WTC11 (cell line): ENCODE data around the gene MLC1. TPM values are rescaled to one million over a fixed set of nuclear protein-coding genes. Genes with fewer than 3 reads are reported as not detected.

Experiments used
- ATAC-seq: fragments of 200-7000 bp; cut with Tn5 transposase; 2 replicates; pipeline ENCODE4 v1.10.0; 2021; ENCODE audit warnings: mild to moderate bottlenecking, moderate library complexity
- CTCF ChIA-PET: fragments of 300-600 bp; sonication (Branson Sonifier 250); formaldehyde crosslinking; loops from one replicate; lab custom pipeline; 2021; ENCODE audit warnings: antibody characterized with exemption; lab: Charles Lee
- POLR2A ChIA-PET: fragments of 350-600 bp; sonication (Branson Sonifier 250); formaldehyde crosslinking; loops from one replicate; lab custom pipeline; 2021; ENCODE audit warnings: antibody characterized with exemption; lab: Charles Lee
- DNase-seq: peaks from one replicate; pipeline ENCODE4 v3.0.0; 2021; ENCODE audit warnings: low spot score
- H3K27ac Mint-ChIP-seq: 2 replicates; pipeline ENCODE4 v1.8.0; 2021; ENCODE audit warnings: mixed read lengths
- H3K27me3 Mint-ChIP-seq: 2 replicates; pipeline ENCODE4 v1.8.0; 2021; ENCODE audit warnings: low read depth, mild to moderate bottlenecking, moderate library complexity, mixed read lengths
- H3K36me3 Mint-ChIP-seq: 2 replicates; pipeline ENCODE4 v1.8.0; 2021; ENCODE audit warnings: mixed read lengths
- H3K4me1 Mint-ChIP-seq: 2 replicates; pipeline ENCODE4 v1.8.0; 2022; ENCODE audit warnings: mixed read lengths
- H3K4me3 Mint-ChIP-seq: 2 replicates; pipeline ENCODE4 v1.8.0; 2021; ENCODE audit warnings: mild to moderate bottlenecking, moderate library complexity, mixed read lengths
- H3K9me3 Mint-ChIP-seq: 2 replicates; pipeline ENCODE4 v1.8.0; 2021; ENCODE audit warnings: mixed read lengths
- AFF4 ChIP-seq: sonication (generic); formaldehyde crosslinking; IDR thresholded peaks from 2 replicates; pipeline ENCODE4 v1.8.1; 2023; ENCODE audit warnings: mild to moderate bottlenecking, missing genetic modification reagents, borderline replicate concordance
- CTCF ChIP-seq: fragments of 200-600 bp; IDR thresholded peaks from 2 replicates; pipeline ENCODE4 v1.8.0; 2022; ENCODE audit warnings: antibody characterized with exemption
- E2F1 ChIP-seq: sonication (generic); formaldehyde crosslinking; IDR thresholded peaks from 2 replicates; pipeline ENCODE4 v1.8.0; 2022; ENCODE audit warnings: mild to moderate bottlenecking, missing genetic modification reagents
- E2F4 ChIP-seq: sonication (generic); formaldehyde crosslinking; IDR thresholded peaks from 2 replicates; pipeline ENCODE4 v1.8.1; 2022; ENCODE audit warnings: low read depth, mild to moderate bottlenecking, moderate library complexity, missing genetic modification reagents, borderline replicate concordance
- ETV6 ChIP-seq: sonication (generic); formaldehyde crosslinking; IDR thresholded peaks from 2 replicates; pipeline ENCODE4 v1.8.1; 2022; ENCODE audit warnings: mild to moderate bottlenecking, missing genetic modification reagents
- FOXP1 ChIP-seq: sonication (generic); formaldehyde crosslinking; IDR thresholded peaks from 2 replicates; pipeline ENCODE4 v1.8.0; 2022; ENCODE audit warnings: missing genetic modification reagents, mild to moderate bottlenecking, moderate library complexity, borderline replicate concordance
- GABPB1 ChIP-seq: sonication (generic); formaldehyde crosslinking; IDR thresholded peaks from 2 replicates; pipeline ENCODE4 v1.8.1; 2023; ENCODE audit warnings: mild to moderate bottlenecking, missing genetic modification reagents
- GRHL2 ChIP-seq: fragments of 250-450 bp; sonication (Bioruptor Pico); IDR thresholded peaks from 2 replicates; pipeline ENCODE4 v1.8.0; 2022; ENCODE audit warnings: mild to moderate bottlenecking, moderate library complexity; ENCODE audit not compliant: insufficient replicate concordance, severe bottlenecking
- MXD4 ChIP-seq: fragments of 250-450 bp; sonication (Bioruptor Pico); IDR thresholded peaks from 2 replicates; pipeline ENCODE4 v1.8.0; 2021; ENCODE audit warnings: mild to moderate bottlenecking, moderate library complexity, borderline replicate concordance
- MYBL2 ChIP-seq: sonication (generic); formaldehyde crosslinking; IDR thresholded peaks from 2 replicates; pipeline ENCODE4 v1.8.1; 2023; ENCODE audit warnings: mild to moderate bottlenecking, moderate library complexity, missing genetic modification reagents
- NFE2L1 ChIP-seq: sonication (generic); formaldehyde crosslinking; IDR thresholded peaks from 2 replicates; pipeline ENCODE4 v1.8.1; 2023; ENCODE audit warnings: missing genetic modification reagents
- NR1H2 ChIP-seq: sonication (generic); formaldehyde crosslinking; IDR thresholded peaks from 2 replicates; pipeline ENCODE4 v1.9.0; 2021; ENCODE audit warnings: mild to moderate bottlenecking, moderate library complexity, missing genetic modification reagents
- RORB ChIP-seq: fragments of 250-450 bp; sonication (Bioruptor Pico); IDR thresholded peaks from 2 replicates; pipeline ENCODE4 v1.9.0; 2021; ENCODE audit warnings: mild to moderate bottlenecking
- SMAD3 ChIP-seq: sonication (generic); formaldehyde crosslinking; IDR thresholded peaks from 2 replicates; pipeline ENCODE4 v1.8.0; 2022; ENCODE audit warnings: missing genetic modification reagents, mild to moderate bottlenecking, borderline replicate concordance
- TEAD1 ChIP-seq: sonication (generic); formaldehyde crosslinking; IDR thresholded peaks from 2 replicates; pipeline ENCODE4 v1.8.0; 2022; ENCODE audit warnings: mild to moderate bottlenecking, missing genetic modification reagents
- USF1 ChIP-seq: sonication (generic); formaldehyde crosslinking; IDR thresholded peaks from 2 replicates; pipeline ENCODE4 v1.8.0; 2022; ENCODE audit warnings: mild to moderate bottlenecking, missing genetic modification reagents
- ZMAT4 ChIP-seq: fragments of 250-450 bp; sonication (Bioruptor Pico); IDR thresholded peaks from 2 replicates; pipeline ENCODE4 v1.9.0; 2021; ENCODE audit warnings: mild to moderate bottlenecking
- ZNF232 ChIP-seq: sonication (generic); formaldehyde crosslinking; IDR thresholded peaks from 2 replicates; pipeline ENCODE4 v1.8.0; 2022; ENCODE audit warnings: mild to moderate bottlenecking, missing genetic modification reagents
- total RNA-seq: library from RNA; stranded (reverse); gene quantifications from 3 replicates; pipeline ENCODE4 v1.2.3, GENCODE V29; 2021

MLC1 gene
- total RNA-seq, 1 experiment from 2014 or later = 0.13 TPM

- TF ChIP-seq AFF4 (CRISPR knock-in tag) = no peak
- TF ChIP-seq GRHL2 (CRISPR knock-in tag) = no peak
- TF ChIP-seq E2F1 = no peak
These were observed 46.7 kb upstream of the MLC1 start (continued) for GRCh38 chr22:50131894-50132293.

- H3K36me3 Mint-ChIP-seq = no peaks in the 10 kb centered on the region
- DNase-seq = no peak
- H3K4me1 Mint-ChIP-seq = no peaks in the 10 kb centered on the region
- no peak overlapping the region for H3K27ac Mint-ChIP-seq
- CTCF ChIA-PET = interaction anchor here (1.4 kb wide), 1 partner anchor 108 kb away, joined by 3 read pairs; no protein-coding TSS in a partner anchor
- TF ChIP-seq RORB (CRISPR knock-in tag) (no peak), SMAD3 (CRISPR knock-in tag) (no peak), ZNF232 (CRISPR knock-in tag) (no peak), MYBL2 (CRISPR knock-in tag) (no peak), GABPB1 (CRISPR knock-in tag) (0 out of 2 replicates have a peak, but pooled peaks have one; percentile 35), ETV6 (CRISPR knock-in tag) (no peak)
- TF ChIP-seq, all 79 proteins: peak for 1
- Mint-ChIP-seq H3K9me3 (peaks cover 7% of the 10 kb centered on the region), H3K4me3 (no peak overlapping the region), H3K27me3 (no peaks in the 10 kb centered on the region)
- no peak for ATAC-seq
- POLR2A ChIA-PET = no interaction called here
These were observed 44.0 kb upstream of the MLC1 start for GRCh38 chr22:50129121-50129736.

- DNase-seq (no peak), ATAC-seq (no peak)
- Mint-ChIP-seq H3K27me3 (peaks cover 2% of the 10 kb centered on the region; the same call in 1 of the 2 replicates), H3K9me3 (peaks cover 20% of the 10 kb centered on the region), H3K4me1 (no peaks in the 10 kb centered on the region), H3K27ac (no peak overlapping the region), H3K4me3 (no peak overlapping the region), H3K36me3 (no peaks in the 10 kb centered on the region)
- ChIA-PET POLR2A (interaction anchor here (0.7 kb wide), 1 partner anchor 213 kb away, joined by 4 read pairs; no protein-coding TSS in a partner anchor), CTCF (interaction anchor here (2.7 kb wide), 1 partner anchor 17 kb away, joined by 8 read pairs; no protein-coding TSS in a partner anchor)
- TF ChIP-seq FOXP1 (CRISPR knock-in tag) (no peak), ZMAT4 (CRISPR knock-in tag) (no peak), USF1 (CRISPR knock-in tag) (no peak), CTCF (no peak), GABPB1 (CRISPR knock-in tag) (no peak), ZNF232 (CRISPR knock-in tag) (no peak), NR1H2 (CRISPR knock-in tag) (no peak), TEAD1 (CRISPR knock-in tag) (no peak), MXD4 (CRISPR knock-in tag) (no peak), E2F4 (CRISPR knock-in tag) (no peak), NFE2L1 (CRISPR knock-in tag) (no peak), AFF4 (CRISPR knock-in tag) (no peak)
These were observed 39.8 kb upstream of the MLC1 start for GRCh38 chr22:50125029-50125428.
